Measurements from ENCODE around the gene CXADR.

Gene CXADR

GRCh38 chr21:17607684-17608083 lies 94.8 kb downstream of the CXADR start:
- DNase-seq, result no peak

GRCh38 chr21:17609681-17610080 lies 96.8 kb downstream of the CXADR start:
- DNase-seq, result no peak

GRCh38 chr21:17610911-17611310 lies 98.1 kb downstream of the CXADR start:
- no peak for DNase-seq

GRCh38 chr21:17611414-17612022 lies 98.7 kb downstream of the CXADR start:
- DNase-seq, result peak; percentile 91 to 94 (median 92)

GRCh38 chr21:17612023-17612564 lies 99.3 kb downstream of the CXADR start:
- peak; percentile 75 to 86 (median 78) for DNase-seq

GRCh38 chr21:17612565-17613241 lies 99.9 kb downstream of the CXADR start, which contains the start of gene BTG3:
BTG3 (minus strand) TSS chr21:17612901; CDS start chr21:17609144, 3,757 bp downstream.
- DNase-seq, result peak; percentile 89 to 95 (median 92)

- peak; percentile 12 to 30 (median 24) for DNase-seq
Observed at GRCh38 chr21:17613242-17613676, 100.4 kb downstream of the CXADR start.

- DNase-seq, result no peak
Observed at GRCh38 chr21:17616831-17617230, 104.0 kb downstream of the CXADR start.

- no peak for DNase-seq
Observed at GRCh38 chr21:17622018-17622417, 109.2 kb downstream of the CXADR start.

- no peak for DNase-seq
Observed at GRCh38 chr21:17631195-17631594, 118.4 kb downstream of the CXADR start.

GRCh38 chr21:17636711-17637110 lies 123.9 kb downstream of the CXADR start:
- DNase-seq, result no peak

GRCh38 chr21:17640821-17641220 lies 128.0 kb downstream of the CXADR start:
- no peak for DNase-seq

Data from suppressor macrophage (primary cell).